Endothelial cell of hepatic sinusoid (primary cell): Measurements from ENCODE around the gene HSPA12A.

Experiments used
- in situ Hi-C: cut with HindIII; loops from 2 replicates; pipeline ENCODE4 v1.10.0; 2017; ENCODE audit warnings: low sequenced_read_pairs

HSPA12A gene

GRCh38 chr10:116742367-116743265 lies at the start of gene HSPA12A:
TSS of gene HSPA12A (minus strand) at chr10:116742566. CDS start at chr10:116742469, 97 bp downstream.
- in situ Hi-C loops: no loop called here

- in situ Hi-C loops: no loop called here
These were observed 48.9 kb upstream of the HSPA12A start for GRCh38 chr10:116791241-116791640.

- in situ Hi-C loops: no loop called here
These were observed 45.7 kb upstream of the HSPA12A start for GRCh38 chr10:116787893-116788665.

- in situ Hi-C loops: no loop called here
These were observed 44.8 kb upstream of the HSPA12A start for GRCh38 chr10:116787053-116787659.

- in situ Hi-C loops: no loop called here
These were observed 43.5 kb upstream of the HSPA12A start for GRCh38 chr10:116785867-116786266.

DNA sequence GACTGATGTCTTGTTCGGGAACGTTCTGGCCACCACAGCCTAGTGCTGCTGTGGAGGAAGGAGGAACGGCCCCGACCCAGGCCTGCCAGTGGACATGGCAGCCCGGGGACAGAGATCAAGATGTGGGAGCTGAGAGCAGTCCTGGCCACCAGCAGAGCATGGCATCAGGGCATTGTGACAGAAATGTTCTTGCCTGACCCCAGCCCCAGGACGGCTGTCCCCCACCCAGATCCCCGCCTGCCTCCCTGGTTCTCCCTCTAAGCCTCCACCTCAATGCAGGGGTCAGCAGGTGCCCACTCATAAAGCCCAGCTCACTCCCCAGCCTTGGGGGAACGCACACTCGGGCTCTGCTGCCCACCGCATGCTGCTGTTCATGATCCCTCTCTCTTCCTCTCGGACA lies 42.9 kb upstream of the HSPA12A start:
- in situ Hi-C loops: no loop called here

GRCh38 chr10:116784651-116785050 lies 42.3 kb upstream of the HSPA12A start:
- in situ Hi-C loops: no loop called here

DNA sequence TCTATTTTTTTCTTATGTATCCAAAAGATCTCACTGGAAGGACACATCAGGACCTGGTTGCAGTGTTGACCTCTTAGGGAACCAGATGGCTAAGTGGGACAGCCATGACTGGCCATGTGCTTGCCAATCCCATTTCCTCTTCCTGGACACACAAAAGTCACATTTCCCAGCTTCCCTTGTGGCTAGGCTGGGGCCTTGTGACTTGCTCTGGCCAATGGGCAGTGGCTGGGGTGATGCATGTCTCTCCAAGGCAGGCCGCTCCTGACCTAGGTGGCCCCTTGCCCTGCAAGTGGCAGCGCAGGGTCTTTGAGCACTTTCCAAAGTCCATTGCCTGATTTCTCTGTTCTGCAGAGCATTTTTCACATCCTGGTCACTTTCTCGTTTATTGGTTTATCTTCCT lies 41.7 kb upstream of the HSPA12A start:
- in situ Hi-C loops: no loop called here

GRCh38 chr10:116783011-116783655 lies 40.8 kb upstream of the HSPA12A start:
- in situ Hi-C loops: no loop called here

DNA sequence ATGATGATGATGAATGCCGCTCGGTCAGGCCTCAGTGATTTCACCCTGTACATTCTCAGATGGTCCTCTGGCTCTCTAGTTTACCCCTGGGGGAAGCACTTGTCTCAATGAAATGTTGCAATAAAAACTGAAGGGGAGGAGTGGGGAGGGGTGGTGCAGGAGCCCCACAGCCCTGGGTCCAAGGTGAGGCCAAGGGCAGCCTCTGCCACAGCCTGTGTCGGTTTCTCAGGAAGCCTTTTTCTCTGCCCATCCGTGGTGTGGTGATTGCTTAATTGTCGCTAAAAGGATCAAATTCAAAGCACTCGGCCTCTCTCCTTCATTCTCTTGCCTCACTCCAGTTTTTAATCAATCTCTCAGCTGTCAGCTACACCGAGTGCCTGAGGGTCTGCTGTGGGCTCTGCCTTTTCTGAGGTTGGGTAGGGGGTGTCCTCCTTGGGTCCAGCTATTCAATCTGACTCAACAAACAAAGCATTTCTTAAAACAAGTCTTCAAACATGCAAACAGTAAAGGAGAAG lies 39.1 kb upstream of the HSPA12A start:
- in situ Hi-C loops: no loop called here

DNA sequence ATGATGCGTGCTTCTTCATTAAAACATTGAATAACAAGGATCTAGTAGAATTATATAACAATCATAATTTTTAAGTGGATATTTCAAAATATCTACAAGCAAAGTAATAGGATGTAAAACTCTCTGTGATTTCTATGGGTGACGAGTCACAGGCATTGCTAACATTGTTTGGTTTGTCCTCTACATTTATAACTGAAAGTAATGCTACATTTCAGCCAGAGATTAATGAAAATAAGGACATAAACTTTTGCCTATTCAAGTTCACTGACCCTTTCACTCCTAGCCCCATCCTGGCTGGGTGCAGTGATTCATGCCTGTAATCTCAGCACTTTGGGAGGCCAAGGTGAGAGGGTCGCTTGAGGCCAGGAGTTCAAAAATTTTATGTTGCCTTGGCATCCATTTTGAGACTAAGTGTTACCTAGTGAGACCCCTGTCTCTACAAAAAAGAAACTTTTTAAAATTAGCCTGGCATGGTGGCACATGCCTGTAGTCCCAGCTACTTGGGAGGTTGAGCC lies 38.4 kb upstream of the HSPA12A start:
- in situ Hi-C loops: no loop called here

DNA sequence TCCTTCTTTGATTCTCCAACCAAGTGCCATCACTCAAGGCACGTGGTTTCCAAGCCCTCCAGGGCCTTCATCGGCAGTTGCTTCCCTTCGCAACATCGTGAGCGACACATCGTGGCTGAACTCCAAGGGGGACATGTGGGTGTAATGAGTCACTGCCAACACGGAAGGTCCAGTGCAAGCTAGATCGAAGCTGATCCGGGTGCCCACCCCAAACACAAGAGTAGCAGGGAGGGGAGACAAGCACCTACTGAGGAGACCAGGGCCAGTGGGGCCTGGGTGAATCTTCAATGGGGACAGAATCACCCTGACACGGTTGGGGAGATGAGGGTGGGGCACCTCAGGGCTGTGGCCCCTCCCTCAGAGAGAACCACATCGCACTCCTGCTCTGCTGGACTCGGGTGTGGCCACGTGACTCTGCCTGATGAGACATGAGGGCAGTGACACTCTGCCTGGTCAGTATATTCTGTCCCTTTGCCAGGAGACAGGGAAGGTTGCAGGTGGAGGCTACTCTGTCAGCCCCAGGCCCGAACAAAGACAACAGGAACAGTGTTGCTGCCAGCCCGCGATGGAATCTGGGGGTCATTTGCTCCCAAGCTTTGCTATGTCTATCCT lies 36.8 kb upstream of the HSPA12A start:
- in situ Hi-C loops: loop anchor here (5.0 kb wide), 1 partner anchor 92 kb away; no protein-coding TSS in a partner anchor

DNA sequence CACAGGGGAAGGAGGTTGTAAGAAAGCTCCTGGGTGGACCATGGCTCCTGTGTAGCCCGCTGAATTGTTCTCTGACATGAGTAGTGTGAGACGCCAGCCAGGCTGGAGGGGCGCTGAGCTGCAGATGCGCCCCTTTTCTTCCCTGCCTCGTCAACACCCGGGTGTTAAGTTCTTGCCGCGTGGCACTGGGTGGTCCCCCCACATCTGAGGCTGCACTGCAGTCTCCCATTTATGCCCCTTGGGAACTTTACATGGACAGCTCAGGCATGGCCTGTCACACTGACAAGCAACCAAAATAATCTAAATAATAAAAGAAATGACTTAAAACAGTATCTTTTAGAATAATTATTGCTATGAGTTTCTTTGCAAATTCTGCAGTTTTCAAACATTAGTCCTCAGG lies 34.6 kb upstream of the HSPA12A start:
- in situ Hi-C loops: loop anchor here (5.0 kb wide), 1 partner anchor 90 kb away; no protein-coding TSS in a partner anchor

- in situ Hi-C loops: loop anchor here (5.0 kb wide), 1 partner anchor 88 kb away; no protein-coding TSS in a partner anchor
These were observed 33.4 kb upstream of the HSPA12A start for GRCh38 chr10:116775488-116776400.

GRCh38 chr10:116774728-116775151 lies 32.4 kb upstream of the HSPA12A start:
- in situ Hi-C loops: loop anchor here (5.0 kb wide), 1 partner anchor 87 kb away; no protein-coding TSS in a partner anchor

DNA sequence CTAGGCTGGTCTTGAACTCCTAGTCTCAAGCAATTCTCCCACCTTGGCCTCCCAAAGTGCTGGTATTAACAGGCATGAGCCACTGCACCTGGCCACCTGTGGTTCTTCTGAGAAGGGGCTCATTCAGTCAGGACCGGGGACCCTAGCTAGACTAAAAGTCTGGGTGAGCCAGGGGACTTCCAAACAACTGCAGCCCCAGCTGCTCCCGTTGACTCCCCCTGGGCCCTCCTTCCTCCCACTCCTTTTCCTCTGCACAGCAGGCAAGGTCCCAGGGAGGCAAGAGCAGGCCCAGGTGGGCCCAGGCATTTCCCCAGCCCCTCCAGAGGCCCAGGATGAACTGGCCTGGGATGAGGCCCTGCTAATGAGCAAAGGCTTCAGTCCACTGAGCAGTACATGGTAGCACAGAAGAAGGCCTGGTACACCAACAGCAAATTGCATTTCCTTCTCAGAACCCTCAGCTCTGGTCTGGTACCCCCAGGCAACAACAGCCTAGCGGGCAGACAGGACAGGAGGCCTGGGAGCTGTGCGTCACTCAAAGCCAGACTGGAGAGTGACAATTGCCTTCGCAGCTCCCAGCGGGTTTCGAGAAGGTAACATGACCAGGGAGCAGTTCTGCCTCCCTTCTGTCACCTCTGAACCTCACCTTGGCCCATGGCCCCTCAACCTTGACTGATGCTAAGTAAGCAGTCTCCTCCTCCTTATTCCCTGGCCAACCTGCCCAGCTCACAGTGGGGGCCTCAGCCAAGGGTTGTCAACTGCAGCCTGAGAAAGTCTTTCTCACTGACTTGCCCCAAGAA lies 30.7 kb upstream of the HSPA12A start:
- in situ Hi-C loops: no loop called here

- in situ Hi-C loops: no loop called here
These were observed 29.7 kb upstream of the HSPA12A start for GRCh38 chr10:116771959-116772585.
